Hepatocyte (in vitro differentiated cells): ENCODE measurements around the gene ST8SIA1. TPM values are rescaled to one million over a fixed set of nuclear protein-coding genes. Genes with fewer than 3 reads are reported as not detected.

Source experiments
- DNase-seq: peaks from one replicate; pipeline ENCODE4 v3.0.0-alpha.2; 2016; ENCODE audit warnings: low spot score
- H2AFZ ChIP-seq: fragments of 200-600 bp; sonication (generic); 2 replicates; pipeline ENCODE4 v1.6.0; 2016; ENCODE audit warnings: antibody characterized with exemption, mild to moderate bottlenecking
- H3K27ac ChIP-seq: fragments of 200-600 bp; sonication (generic); 2 replicates; pipeline ENCODE4 v1.5.1; 2016; ENCODE audit warnings: mild to moderate bottlenecking
- H3K27me3 ChIP-seq: fragments of 200-600 bp; sonication (generic); 2 replicates; pipeline ENCODE4 v1.6.1; 2016
- H3K36me3 ChIP-seq: fragments of 200-600 bp; sonication (generic); replicated peaks from 2 replicates; pipeline ENCODE4 v1.5.1; 2016; ENCODE audit warnings: low read depth; ENCODE audit not compliant: insufficient read depth
- H3K4me1 ChIP-seq: fragments of 200-600 bp; sonication (generic); 2 replicates; pipeline ENCODE4 v1.5.1; 2016; ENCODE audit warnings: mild to moderate bottlenecking, moderate library complexity; ENCODE audit not compliant: insufficient read depth
- H3K4me2 ChIP-seq: fragments of 200-600 bp; sonication (generic); 2 replicates; pipeline ENCODE4 v1.6.0; 2016
- H3K4me3 ChIP-seq: fragments of 200-600 bp; sonication (generic); 2 replicates; pipeline ENCODE4 v1.5.1; 2016; ENCODE audit warnings: mild to moderate bottlenecking
- H3K79me2 ChIP-seq: fragments of 200-600 bp; sonication (generic); 2 replicates; pipeline ENCODE4 v1.6.0; 2017; ENCODE audit warnings: mild to moderate bottlenecking
- H3K9me2 ChIP-seq: fragments of 200-600 bp; sonication (generic); replicated peaks from 2 replicates; pipeline ENCODE4 v1.6.0; 2017; ENCODE audit warnings: mild to moderate bottlenecking; ENCODE audit not compliant: insufficient read depth
- H3K9me3 ChIP-seq: fragments of 200-600 bp; sonication (generic); 2 replicates; pipeline ENCODE4 v1.5.1; 2016; ENCODE audit warnings: low read depth, mild to moderate bottlenecking
- H4K20me1 ChIP-seq: fragments of 200-600 bp; sonication (generic); 2 replicates; pipeline ENCODE4 v1.6.0; 2016; ENCODE audit warnings: mild to moderate bottlenecking; ENCODE audit not compliant: insufficient read depth, poor library complexity, severe bottlenecking
- EZH2 ChIP-seq: fragments of 200-600 bp; sonication (generic); IDR thresholded peaks from 2 replicates; pipeline ENCODE4 v1.6.1; 2016; ENCODE audit warnings: antibody characterized with exemption, mild to moderate bottlenecking, borderline replicate concordance
- EZH2phosphoT487 ChIP-seq: fragments of 200-600 bp; sonication (generic); IDR thresholded peaks from one replicate; pipeline ENCODE4 v1.6.1; 2018; ENCODE audit warnings: antibody characterized with exemption, mild to moderate bottlenecking, low read depth, moderate library complexity; ENCODE audit not compliant: unreplicated experiment, severe bottlenecking
- WGBS: methylation state at CpG from one replicate; pipeline ENCODE4 v1.1.6; 2016; ENCODE audit warnings: low lambda C conversion rate; ENCODE audit errors: missing lambda C conversion rate; 5-methylcytosine and 5-hydroxymethylcytosine counted together
- polyA plus RNA-seq: library from polyadenylated mRNA; unstranded; fragments of >200 nt; fragmentation: Nextera tagmentation; extraction: Ambion mirVana; gene quantifications from 2 replicates; pipeline ENCODE4 v1.2.1, GENCODE V29; 2016
- total RNA-seq: library from RNA; depleted of rRNA; stranded (reverse); fragments of >200 nt; gene quantifications from 2 replicates; pipeline ENCODE4 v1.2.3, GENCODE V29; 2014
- TF ChIP-seq, protein P1 (sequence below): fragments of 200-600 bp; sonication (generic); IDR thresholded peaks from 2 replicates; pipeline ENCODE4 v1.5.1; 2016; ENCODE audit warnings: antibody characterized with exemption, mild to moderate bottlenecking; ENCODE audit not compliant: poor library complexity

Gene ST8SIA1
- total and polyA plus RNA-seq, 2 experiments from 2014 or later = 0.88 to 2.0 TPM

DNA sequence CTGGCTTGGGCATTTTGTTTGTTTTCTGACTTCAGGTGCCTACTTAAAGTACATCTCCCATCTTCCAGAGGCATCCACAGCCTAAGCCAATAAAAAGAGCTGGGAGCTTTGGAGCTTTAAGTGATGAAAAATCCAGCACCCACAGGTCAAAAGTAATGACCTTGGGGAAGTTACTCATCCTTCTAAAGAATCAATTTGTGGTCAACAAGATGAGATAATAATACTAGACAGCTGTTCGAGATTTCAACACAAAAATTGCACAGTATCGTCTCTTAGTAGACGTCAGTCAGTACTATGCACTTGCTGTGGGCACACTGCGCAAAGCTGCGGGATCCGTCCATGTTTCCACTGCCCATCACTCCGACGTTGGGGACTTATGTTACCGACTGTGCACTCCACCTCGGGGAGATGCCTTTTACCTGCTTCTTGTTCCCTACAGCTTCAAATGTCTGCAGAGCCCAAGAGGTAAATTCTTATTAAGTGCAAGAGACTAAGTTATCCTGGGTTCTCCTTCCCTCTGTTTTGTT is 1.3 kb downstream of the ST8SIA1 start:
- Histone ChIP-seq H3K4me2 (peak overlapping the region; percentile 88), H3K9me3 (no peaks in the 10 kb centered on the region), H3K9me2 (no peaks in the 10 kb centered on the region), H3K79me2 (no peaks in the 10 kb centered on the region), H2AFZ (no peak overlapping the region), H4K20me1 (no peaks in the 10 kb centered on the region), H3K27ac (no peak overlapping the region), H3K36me3 (no peaks in the 10 kb centered on the region), H3K4me1 (peaks cover 11% of the 10 kb centered on the region), H3K27me3 (peaks cover 20% of the 10 kb centered on the region), H3K4me3 (no peak overlapping the region)
- WGBS = 64% methylated on average over 10 of the region's 10 CpGs
- no peak for DNase-seq
- TF ChIP-seq, protein P1, sequence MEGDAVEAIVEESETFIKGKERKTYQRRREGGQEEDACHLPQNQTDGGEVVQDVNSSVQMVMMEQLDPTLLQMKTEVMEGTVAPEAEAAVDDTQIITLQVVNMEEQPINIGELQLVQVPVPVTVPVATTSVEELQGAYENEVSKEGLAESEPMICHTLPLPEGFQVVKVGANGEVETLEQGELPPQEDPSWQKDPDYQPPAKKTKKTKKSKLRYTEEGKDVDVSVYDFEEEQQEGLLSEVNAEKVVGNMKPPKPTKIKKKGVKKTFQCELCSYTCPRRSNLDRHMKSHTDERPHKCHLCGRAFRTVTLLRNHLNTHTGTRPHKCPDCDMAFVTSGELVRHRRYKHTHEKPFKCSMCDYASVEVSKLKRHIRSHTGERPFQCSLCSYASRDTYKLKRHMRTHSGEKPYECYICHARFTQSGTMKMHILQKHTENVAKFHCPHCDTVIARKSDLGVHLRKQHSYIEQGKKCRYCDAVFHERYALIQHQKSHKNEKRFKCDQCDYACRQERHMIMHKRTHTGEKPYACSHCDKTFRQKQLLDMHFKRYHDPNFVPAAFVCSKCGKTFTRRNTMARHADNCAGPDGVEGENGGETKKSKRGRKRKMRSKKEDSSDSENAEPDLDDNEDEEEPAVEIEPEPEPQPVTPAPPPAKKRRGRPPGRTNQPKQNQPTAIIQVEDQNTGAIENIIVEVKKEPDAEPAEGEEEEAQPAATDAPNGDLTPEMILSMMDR = no peak
- no peak for TF ChIP-seq EZH2
- no peak for TF ChIP-seq EZH2phosphoT487

DNA sequence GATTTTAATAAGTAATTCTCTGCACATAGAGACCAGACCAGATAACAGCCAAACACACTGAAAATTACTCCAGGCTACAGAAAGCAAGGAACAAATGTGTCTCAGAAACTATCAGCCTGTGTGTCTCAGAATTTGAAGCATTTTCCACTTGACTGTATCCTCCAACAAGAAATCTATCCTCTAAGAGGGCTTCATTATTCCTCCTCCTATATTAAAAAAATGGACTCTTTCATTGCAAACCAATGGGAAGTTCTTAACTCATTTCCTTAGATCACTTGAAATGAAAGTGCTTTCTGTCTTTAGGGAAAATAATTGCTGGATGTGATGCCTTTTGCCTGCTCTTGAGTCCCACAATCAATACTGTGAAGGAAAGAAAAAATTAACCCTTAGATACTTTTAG is 2.3 kb downstream of the ST8SIA1 start:
- no peaks in the 10 kb centered on the region for H4K20me1 ChIP-seq
- H3K4me1 ChIP-seq = peaks cover 11% of the 10 kb centered on the region
- no peak overlapping the region for H3K27ac ChIP-seq
- peaks cover 20% of the 10 kb centered on the region for H3K27me3 ChIP-seq
- H3K9me2 ChIP-seq = no peaks in the 10 kb centered on the region
- H3K36me3 ChIP-seq = no peaks in the 10 kb centered on the region
- TF ChIP-seq EZH2 (no peak), EZH2phosphoT487 (no peak)
- TF ChIP-seq, protein P1 = no peak
- H3K4me2 ChIP-seq = no peak overlapping the region
- H3K9me3 ChIP-seq = no peaks in the 10 kb centered on the region
- H3K79me2 ChIP-seq = no peaks in the 10 kb centered on the region
- no peak overlapping the region for H2AFZ ChIP-seq
- no peak for DNase-seq
- no peak overlapping the region for H3K4me3 ChIP-seq

DNA sequence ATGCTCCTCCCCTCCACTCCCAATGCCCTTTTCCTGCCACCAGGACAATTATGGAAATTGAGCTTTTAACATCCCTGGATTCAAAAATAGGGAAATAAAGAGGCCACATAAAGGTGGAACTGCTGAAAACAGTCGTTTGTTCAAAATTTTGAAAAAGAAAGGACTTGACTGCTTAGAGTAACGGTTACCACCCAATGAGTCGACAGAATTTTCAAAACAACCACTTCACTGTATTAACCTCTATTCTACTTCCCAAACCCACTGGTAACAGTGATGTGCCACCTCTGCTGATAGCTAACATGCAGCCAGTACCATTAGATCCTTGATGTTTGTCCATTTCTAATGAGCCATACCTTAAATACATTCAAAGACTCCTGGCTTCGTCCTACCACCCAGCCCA is 4.9 kb downstream of the ST8SIA1 start:
- Histone ChIP-seq H3K27me3 (peaks cover 20% of the 10 kb centered on the region), H3K79me2 (no peaks in the 10 kb centered on the region), H2AFZ (no peak overlapping the region), H3K4me1 (peaks cover 11% of the 10 kb centered on the region), H3K4me3 (no peak overlapping the region), H3K36me3 (no peaks in the 10 kb centered on the region), H3K9me3 (no peaks in the 10 kb centered on the region), H4K20me1 (no peaks in the 10 kb centered on the region), H3K27ac (no peak overlapping the region), H3K4me2 (no peak overlapping the region), H3K9me2 (no peaks in the 10 kb centered on the region)
- no peak for DNase-seq
- TF ChIP-seq, protein P1 = no peak
- TF ChIP-seq EZH2phosphoT487 = no peak
- TF ChIP-seq EZH2 = no peak
- WGBS = 92% methylated on average over 4 of the region's 4 CpGs

DNA sequence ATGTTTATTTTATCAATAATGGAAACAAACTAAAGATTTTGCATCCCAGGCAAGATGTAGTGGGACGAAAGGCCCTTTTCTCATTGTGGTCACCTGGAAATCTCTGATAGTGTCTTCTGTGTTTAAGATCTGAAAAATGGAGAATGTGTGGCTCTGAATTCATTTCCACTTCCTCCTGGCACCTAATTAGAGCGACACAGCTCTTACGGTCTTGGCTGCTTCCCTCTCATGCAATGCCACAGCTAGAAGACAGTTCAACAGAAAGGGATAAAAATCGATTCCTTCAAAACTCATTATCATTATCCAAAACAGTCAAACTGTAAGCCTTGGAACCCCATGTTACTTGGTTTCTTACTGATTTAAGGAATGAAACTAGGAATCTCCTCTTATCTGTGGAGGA is 9.3 kb downstream of the ST8SIA1 start:
- H3K4me2 ChIP-seq = no peak overlapping the region
- no peak overlapping the region for H2AFZ ChIP-seq
- no peak for DNase-seq
- no peaks in the 10 kb centered on the region for H3K36me3 ChIP-seq
- TF ChIP-seq, protein P1 = no peak
- TF ChIP-seq EZH2phosphoT487 (no peak), EZH2 (no peak)
- H3K27ac ChIP-seq = no peak overlapping the region
- WGBS = 89% methylated on average over 4 of the region's 4 CpGs
- H4K20me1 ChIP-seq = no peaks in the 10 kb centered on the region
- no peaks in the 10 kb centered on the region for H3K27me3 ChIP-seq
- H3K9me2 ChIP-seq = no peaks in the 10 kb centered on the region
- no peak overlapping the region for H3K4me3 ChIP-seq
- H3K79me2 ChIP-seq = no peaks in the 10 kb centered on the region
- no peaks in the 10 kb centered on the region for H3K9me3 ChIP-seq
- H3K4me1 ChIP-seq = no peaks in the 10 kb centered on the region
